K562 (cell line): ENCODE data around the gene SAE1. TPM values are rescaled to one million over a fixed set of nuclear protein-coding genes. Genes with fewer than 3 reads are reported as not detected.
A peak's percentile ranks its signal among the peaks of the same experiment; 100 is the strongest.

Experiments used
- ATAC-seq: fragments of 200-7000 bp; cut with Tn5 transposase; 3 replicates; pipeline ENCODE4 v1.9.1; 2020; ENCODE audit warnings: moderate library complexity
- BruUV-seq: library from RNA; stranded (reverse); fragments of 400-500 nt; replicated peaks from 2 replicates; lab custom pipeline; 2021; lab: Mats Ljungman, UMichigan
- CTCF ChIA-PET: fragments of 300-600 bp; formaldehyde crosslinking; extraction: SDS; loops from one replicate; lab custom pipeline; 2021; ENCODE audit warnings: low intra/inter-chr PET ratio; lab: Yijun Ruan, JAX
- POLR2A ChIA-PET: fragments of 300-600, 350-650 bp; sonication (Branson Sonifier 250); formaldehyde crosslinking; extraction: SDS; loops from one replicate; lab custom pipeline; 2021; ENCODE audit warnings: antibody characterized with exemption, inconsistent platforms; lab: Yijun Ruan, JAX
- DNase-seq, 4 experiments: peaks; one replicate each; pipeline versions ENCODE4 v3.0.0 to v3.0.0-alpha.2; 2011 to 2018; ENCODE audit warnings: low spot score in 3 of 4, mixed read lengths in 3 of 4; ENCODE audit errors: extremely low read depth in 1 of 4
- FAIRE-seq: peaks from 2 replicates; lab custom pipeline; 2011; peaks lifted over from hg19 to GRCh38; lab: Jason Lieb, UNC
- H2AFZ ChIP-seq: 2 replicates; pipeline ENCODE4 v1.6.0; 2011; ENCODE audit warnings: low read depth, low read length, control low read depth, inconsistent platforms
- H3K27ac ChIP-seq: fragments of 200-600 bp; 3 replicates; pipeline ENCODE4 v1.8.0; 2011; ENCODE audit warnings: low read depth, mild to moderate bottlenecking, control low read depth, inconsistent platforms, low read length, moderate library complexity, mixed read lengths; ENCODE audit errors: extremely low read depth
- H3K27me3 ChIP-seq, 2 experiments: fragments of 300-600 bp in 1 of 2; 2 replicates in 1 of 2; 3 replicates in 1 of 2; pipeline versions ENCODE4 v1.6.0 to v1.8.0; 2011; ENCODE audit warnings: inconsistent platforms in 2 of 2, low read length in 2 of 2, mild to moderate bottlenecking in 1 of 2, mixed read lengths in 1 of 2, moderate library complexity in 1 of 2; ENCODE audit not compliant: control insufficient read depth in 2 of 2, insufficient read depth in 2 of 2
- H3K36me3 ChIP-seq: fragments of 300-600 bp; 3 replicates; pipeline ENCODE4 v1.8.0; 2011; ENCODE audit warnings: mild to moderate bottlenecking, low read length, inconsistent platforms; ENCODE audit not compliant: control insufficient read depth, insufficient read depth
- H3K4me1 ChIP-seq, 2 experiments: fragments of 200-600 bp in 1 of 2; replicated peaks in 1 of 2; 2 replicates in 1 of 2; 3 replicates in 1 of 2; pipeline versions ENCODE4 v1.5.1 to v1.8.0; 2011; ENCODE audit warnings: inconsistent platforms in 2 of 2, low read length in 2 of 2, mild to moderate bottlenecking in 1 of 2, mixed read lengths in 1 of 2, moderate library complexity in 1 of 2; ENCODE audit not compliant: control insufficient read depth in 2 of 2, insufficient read depth in 2 of 2
- H3K4me2 ChIP-seq: 2 replicates; pipeline ENCODE4 v1.6.1; 2011; ENCODE audit warnings: low read length, control low read depth, inconsistent platforms, mixed read lengths; ENCODE audit not compliant: insufficient read depth
- H3K4me3 ChIP-seq: fragments of 200-600 bp; sonication (generic), shearing (Covaris generic); 2 replicates; pipeline ENCODE4 v1.5.1; 2016; ENCODE audit warnings: control low read depth, inconsistent platforms
- H3K79me2 ChIP-seq: fragments of 200-600 bp; 3 replicates; pipeline ENCODE4 v1.8.0; 2011; ENCODE audit warnings: low read length, inconsistent platforms; ENCODE audit not compliant: control insufficient read depth, insufficient read depth
- H3K9ac ChIP-seq, 2 experiments: 2 replicates each; pipeline versions ENCODE4 v1.6.0 to v1.6.1; 2011; ENCODE audit warnings: low read depth in 2 of 2, low read length in 2 of 2, control low read depth in 1 of 2, inconsistent platforms in 1 of 2, mild to moderate bottlenecking in 1 of 2, mixed read lengths in 1 of 2; ENCODE audit not compliant: insufficient read depth in 1 of 2
- H3K9me1 ChIP-seq: one replicate; pipeline ENCODE4 v1.6.0; 2011; ENCODE audit warnings: inconsistent platforms, mild to moderate bottlenecking, low read length, moderate library complexity; ENCODE audit not compliant: control insufficient read depth, insufficient read depth
- H3K9me3 ChIP-seq: replicated peaks from 2 replicates; pipeline ENCODE4 v1.5.1; 2011; ENCODE audit warnings: low read depth, low read length, inconsistent platforms; ENCODE audit not compliant: control insufficient read depth, insufficient read depth
- H4K20me1 ChIP-seq: replicated peaks from 2 replicates; pipeline ENCODE4 v1.6.1; 2011; ENCODE audit warnings: low read length, inconsistent platforms, mixed read lengths; ENCODE audit not compliant: control insufficient read depth, insufficient read depth
- ATF6 ChIP-seq: sonication (generic); formaldehyde crosslinking; IDR thresholded peaks from 2 replicates; pipeline ENCODE4 v1.4.0; 2020; ENCODE audit warnings: mild to moderate bottlenecking, missing genetic modification reagents
- CBFA2T2 ChIP-seq: fragments of 450-650 bp; conservative IDR thresholded peaks from 2 replicates; pipeline ENCODE4 v1.6.1; 2017; ENCODE audit warnings: mild to moderate bottlenecking
- CTCFL ChIP-seq: IDR thresholded peaks from 2 replicates; pipeline ENCODE4 v1.6.1; 2011; ENCODE audit warnings: borderline replicate concordance, low read depth, mild to moderate bottlenecking, moderate library complexity, low read length; ENCODE audit not compliant: insufficient read depth, poor library complexity, severe bottlenecking
- E2F3 ChIP-seq: fragments of 250-450 bp; sonication (Bioruptor Pico); IDR thresholded peaks from 2 replicates; pipeline ENCODE4 v1.4.0; 2020; ENCODE audit warnings: mild to moderate bottlenecking
- E2F6 ChIP-seq, 2 experiments: IDR thresholded peaks; 2 replicates each; pipeline ENCODE4 v1.6.1; 2011; ENCODE audit warnings: borderline replicate concordance in 1 of 2, control low read depth in 1 of 2, low read depth in 1 of 2, low read length in 1 of 2, mild to moderate bottlenecking in 1 of 2, mixed read lengths in 1 of 2, moderate library complexity in 1 of 2; ENCODE audit not compliant: insufficient read depth in 1 of 2, insufficient read length in 1 of 2, poor library complexity in 1 of 2, severe bottlenecking in 1 of 2; ENCODE audit errors: extremely low read depth in 1 of 2
- GTF2F1 ChIP-seq: IDR thresholded peaks from 2 replicates; pipeline ENCODE4 v1.6.1; 2011; ENCODE audit warnings: low read depth, low read length, improper control_type of control experiment
- NUFIP1 ChIP-seq: fragments of 450-650 bp; IDR thresholded peaks from 2 replicates; pipeline ENCODE4 v1.6.1; 2018; ENCODE audit not compliant: partially characterized antibody
- RBM39 ChIP-seq: fragments of 200-400 bp; formaldehyde crosslinking; optimal IDR thresholded peaks from 2 replicates; pipeline ENCODE3; 2018; ENCODE audit warnings: low read depth, low read length
- ZKSCAN8 ChIP-seq: fragments of 200-800 bp; sonication (Bioruptor generic); IDR thresholded peaks from 2 replicates; pipeline ENCODE4 v1.6.1; 2016; ENCODE audit warnings: missing genetic modification characterization, missing compliant biosample characterization
- ZNF274 ChIP-seq: IDR thresholded peaks from 2 replicates; pipeline ENCODE4 v1.6.1; 2011; ENCODE audit warnings: low read depth, mild to moderate bottlenecking, low read length, moderate library complexity, borderline replicate concordance
- ZNF384 ChIP-seq: IDR thresholded peaks from 2 replicates; pipeline ENCODE4 v1.6.1; 2012; ENCODE audit warnings: low read depth, low read length, improper control_type of control experiment
- ZSCAN29 ChIP-seq: fragments of 450-650 bp; IDR thresholded peaks from 2 replicates; pipeline ENCODE4 v1.6.1; 2017
- WGBS: fragments of 100-300 bp; shearing (Covaris generic); methylation state at CpG from one replicate; pipeline ENCODE4 v1.1.6; 2016; ENCODE audit warnings: low coverage, mixed read lengths; ENCODE audit not compliant: insufficient coverage; ENCODE audit errors: missing lambda C conversion rate; 5-methylcytosine and 5-hydroxymethylcytosine counted together
- in situ Hi-C: fragments of 300-500 bp; cut with MboI; formaldehyde crosslinking; loops from 4 replicates; pipeline ENCODE4 v1.15.0; 2018; ENCODE audit warnings: inconsistent platforms, mixed read lengths
- intact Hi-C: fragments of 100-400 bp; cut with micrococcal nuclease; formaldehyde crosslinking; loops from 2 replicates; pipeline ENCODE4 v1.14.2; 2022
- polyA plus RNA-seq, 8 experiments: library from polyadenylated mRNA; depleted of rRNA in 4 of 8; stranded (reverse) in 5 of 8; unstranded in 3 of 8; fragments of >200 nt; fragmentation: Nextera tagmentation in 2 of 8; fragmentation: Illumina TruSeq in 1 of 8; extraction: Ambion mirVana in 2 of 8; extraction: Trizol in 1 of 8; gene quantifications; 2 replicates each; pipeline versions ENCODE4 v1.2.1 to v1.2.3, GENCODE V29; 2011 to 2014; ENCODE audit warnings: inconsistent platforms in 1 of 8, missing spikeins in 1 of 8
- total RNA-seq, 7 experiments: library from RNA; depleted of rRNA in 6 of 7; stranded (reverse); fragments of >200 nt in 6 of 7; fragmentation: Illumina TruSeq in 2 of 7; extraction: Trizol in 2 of 7; gene quantifications; 2 replicates each; pipeline versions ENCODE4 v1.2.1 to v1.2.3, GENCODE V29; 2011 to 2021; ENCODE audit warnings: low replicate concordance in 1 of 7

SAE1 gene
- total and polyA plus RNA-seq, 9 of the 15 experiments (the other 6 are each of a cell fraction or from before 2014, with no cell fraction given) = 82.8 to 299 (median 217) TPM

- TF ChIP-seq RBM39 (no peak), E2F3 (CRISPR knock-in tag) (no peak), GTF2F1 (no peak), ATF6 (CRISPR knock-in tag) (no peak), ZSCAN29 (no peak), NUFIP1 (no peak), ZKSCAN8 (no peak), CBFA2T2 (no peak), E2F6 (IDR thresholded peaks at IDR 0.05; ENCODE audit: borderline replicate concordance in 1 of 2, extremely low read depth in 1 of 2, insufficient read depth in 1 of 2, insufficient read length in 1 of 2, low read depth in 1 of 2, low read length in 1 of 2, poor library complexity in 1 of 2, severe bottlenecking in 1 of 2) (no peak), ZNF384 (no peak), CTCFL (no peak), ZNF274 (no peak)
- no peaks in the 10 kb centered on the region; a peak in 2 of 5 replicates for H3K4me1 ChIP-seq
- H3K9ac ChIP-seq = peak overlapping the region in 1 of 2 experiments; percentile 31; a peak in 1 of 4 replicates
- POLR2A ChIA-PET = interaction anchor here (1.7 kb wide), 1 partner anchor 10 kb away, joined by 10 read pairs; no protein-coding TSS in a partner anchor
- H3K27me3 ChIP-seq = no peaks in the 10 kb centered on the region
- H3K9me3 ChIP-seq = no peaks in the 10 kb centered on the region
- no TSS peak for BruUV-seq
- CTCF ChIA-PET = no interaction called here
- no peak overlapping the region for H3K4me3 ChIP-seq
- peak; percentile 37; the same call in 2 of the 3 replicates for ATAC-seq
- H3K79me2 ChIP-seq = peaks cover 14% of the 10 kb centered on the region; the same call in 2 of the 3 replicates
- H3K36me3 ChIP-seq = peaks cover 74% of the 10 kb centered on the region
- in situ Hi-C loops = no loop called here
- intact Hi-C loops = no loop called here
- no peaks in the 10 kb centered on the region for H3K9me1 ChIP-seq
- H3K27ac ChIP-seq = peak overlapping the region; percentile 18; the same call in 1 of the 3 replicates
- no peak overlapping the region for H3K4me2 ChIP-seq
- DNase-seq = no peak
- 88% methylated on average over 5 of the region's 5 CpGs for WGBS
- H2AFZ ChIP-seq = no peak overlapping the region
- FAIRE-seq = no peak
- H4K20me1 ChIP-seq = no peaks in the 10 kb centered on the region
Observed at GRCh38 chr19:47188507-47189033, 57.9 kb downstream of the SAE1 start.
